Measurements from ENCODE around the gene RFFL.

The RFFL gene

DNA sequence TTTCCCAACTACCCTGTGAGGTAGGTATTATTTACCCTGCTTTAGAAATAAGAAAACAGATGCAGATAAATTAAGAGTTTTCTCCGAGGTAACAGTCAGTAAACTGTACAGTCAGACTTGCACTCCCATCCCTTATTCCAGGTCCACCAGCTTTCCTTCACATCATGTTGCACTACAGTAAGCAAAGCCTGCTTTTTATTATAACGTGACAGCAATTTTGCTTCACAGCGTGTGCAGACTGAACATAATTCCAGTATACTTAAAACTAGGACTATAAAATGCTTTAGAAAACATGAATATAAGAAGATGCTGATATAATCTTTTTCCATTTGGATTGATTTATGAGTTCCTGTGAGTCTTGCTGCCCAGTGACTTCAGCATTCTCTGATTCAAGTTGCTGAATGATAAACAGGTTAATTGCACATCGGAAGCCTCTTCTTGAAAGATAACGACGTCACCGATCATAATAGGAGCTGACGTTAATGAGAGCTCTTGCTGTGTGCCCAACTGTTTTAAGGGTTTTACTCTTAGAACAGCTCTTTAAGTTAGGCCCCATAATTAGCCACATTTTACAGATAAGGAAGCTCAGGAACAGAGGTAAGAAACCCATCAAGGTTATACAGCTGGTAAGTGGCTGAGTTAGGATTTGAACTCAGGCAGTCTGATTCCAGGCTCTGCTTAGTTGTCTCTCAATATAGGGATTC is 81.8 kb downstream of the RFFL start:
- Histone ChIP-seq H3K4me1 (ENCODE audit: low read depth, poor library complexity, severe bottlenecking) (peaks cover 19% of the 10 kb centered on the region), H3K79me2 (ENCODE audit: insufficient read depth, low read depth) (peaks cover 26% of the 10 kb centered on the region), H3K9ac (peak overlapping the region; percentile 97), H3K36me3 (ENCODE audit: insufficient read depth) (no peaks in the 10 kb centered on the region), H3K27ac (peak overlapping the region; percentile 98), H3K4me2 (peak overlapping the region; percentile 85), H3K4me3 (IDR thresholded peaks at IDR 0.05; ENCODE audit: insufficient read depth, low read depth, low read length) (no peak overlapping the region), H2AFZ (ENCODE audit: low read depth) (0 out of 2 replicates have a peak overlapping the region, but pooled peaks have one; percentile 15), H3K27me3 (ENCODE audit: insufficient read depth, low read depth) (no peaks in the 10 kb centered on the region), H4K20me1 (ENCODE audit: insufficient read depth) (no peaks in the 10 kb centered on the region)
- TF ChIP-seq, protein P1, sequence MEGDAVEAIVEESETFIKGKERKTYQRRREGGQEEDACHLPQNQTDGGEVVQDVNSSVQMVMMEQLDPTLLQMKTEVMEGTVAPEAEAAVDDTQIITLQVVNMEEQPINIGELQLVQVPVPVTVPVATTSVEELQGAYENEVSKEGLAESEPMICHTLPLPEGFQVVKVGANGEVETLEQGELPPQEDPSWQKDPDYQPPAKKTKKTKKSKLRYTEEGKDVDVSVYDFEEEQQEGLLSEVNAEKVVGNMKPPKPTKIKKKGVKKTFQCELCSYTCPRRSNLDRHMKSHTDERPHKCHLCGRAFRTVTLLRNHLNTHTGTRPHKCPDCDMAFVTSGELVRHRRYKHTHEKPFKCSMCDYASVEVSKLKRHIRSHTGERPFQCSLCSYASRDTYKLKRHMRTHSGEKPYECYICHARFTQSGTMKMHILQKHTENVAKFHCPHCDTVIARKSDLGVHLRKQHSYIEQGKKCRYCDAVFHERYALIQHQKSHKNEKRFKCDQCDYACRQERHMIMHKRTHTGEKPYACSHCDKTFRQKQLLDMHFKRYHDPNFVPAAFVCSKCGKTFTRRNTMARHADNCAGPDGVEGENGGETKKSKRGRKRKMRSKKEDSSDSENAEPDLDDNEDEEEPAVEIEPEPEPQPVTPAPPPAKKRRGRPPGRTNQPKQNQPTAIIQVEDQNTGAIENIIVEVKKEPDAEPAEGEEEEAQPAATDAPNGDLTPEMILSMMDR (conservative IDR thresholded peaks at IDR 0.05; ENCODE audit: low read depth, low read length), result no peak

DNA sequence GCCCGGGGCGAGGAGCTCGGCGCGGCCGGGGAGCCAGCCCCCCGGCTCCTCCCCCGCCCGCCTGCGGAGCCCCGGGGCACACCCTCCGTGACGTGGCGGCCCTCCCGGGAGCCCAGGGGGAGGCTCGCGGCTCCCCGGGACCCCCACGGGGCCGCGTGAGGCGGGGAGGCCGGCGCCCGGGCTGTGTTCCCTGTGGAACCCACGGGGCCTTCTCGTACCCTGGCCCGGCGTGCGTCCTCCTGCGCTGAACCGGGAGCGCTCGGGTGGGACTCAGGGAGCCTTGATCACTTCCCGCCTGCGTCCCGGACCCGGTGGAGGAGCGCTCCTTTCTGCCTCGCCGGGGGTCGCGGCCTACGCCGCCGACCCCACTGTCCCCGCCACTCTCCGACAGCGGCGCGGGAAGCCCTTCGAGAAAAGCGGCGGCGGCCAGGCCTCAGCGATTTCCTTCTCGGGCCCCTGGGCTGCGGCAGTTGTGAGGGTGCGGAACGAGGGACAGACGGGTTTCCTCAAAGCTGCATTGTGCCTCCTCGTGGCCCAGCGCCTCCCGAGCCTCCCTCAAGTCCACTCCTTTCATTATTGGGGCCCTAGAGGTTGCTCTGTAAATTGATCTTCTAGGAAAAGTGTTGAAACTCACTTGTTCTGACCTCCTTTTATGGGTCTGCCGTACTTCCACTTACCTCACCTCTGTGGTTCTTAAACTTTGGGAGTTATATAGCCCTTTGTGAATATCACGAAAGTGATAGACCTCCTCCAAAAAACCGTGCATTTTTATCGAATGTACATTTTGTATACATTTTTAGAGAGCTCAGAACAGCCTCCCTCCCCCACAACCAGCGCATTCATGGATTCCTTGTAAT is 82.6 kb downstream of the RFFL start:
- H3K27me3 ChIP-seq (ENCODE audit: insufficient read depth, low read depth), result no peaks in the 10 kb centered on the region
- no peaks in the 10 kb centered on the region for H4K20me1 ChIP-seq (ENCODE audit: insufficient read depth)
- H3K4me3 ChIP-seq (IDR thresholded peaks at IDR 0.05; ENCODE audit: insufficient read depth, low read depth, low read length), result no peak overlapping the region
- H3K4me2 ChIP-seq, result peak overlapping the region; percentile 85
- H3K9ac ChIP-seq, result peak overlapping the region; percentile 97
- H3K36me3 ChIP-seq (ENCODE audit: insufficient read depth), result no peaks in the 10 kb centered on the region
- TF ChIP-seq, protein P1 (conservative IDR thresholded peaks at IDR 0.05; ENCODE audit: low read depth, low read length), result peak; percentile 42; the same call in 1 of the 2 replicates
- peaks cover 19% of the 10 kb centered on the region for H3K4me1 ChIP-seq (ENCODE audit: low read depth, poor library complexity, severe bottlenecking)
- H3K27ac ChIP-seq, result peak overlapping the region; percentile 98
- 0 out of 2 replicates have a peak overlapping the region, but pooled peaks have one; percentile 15 for H2AFZ ChIP-seq (ENCODE audit: low read depth)
- peaks cover 26% of the 10 kb centered on the region for H3K79me2 ChIP-seq (ENCODE audit: insufficient read depth, low read depth)

GRCh38 chr17:34980353-34980680 is 83.2 kb downstream of the RFFL start, which contains the start of gene LIG3:
TSS of gene LIG3 (plus strand) at chr17:34980512. CDS start at chr17:34983006, 2,494 bp downstream.
- peak within 1 kb of the TSS; percentile 98 for H3K27ac ChIP-seq
- no peaks in the 10 kb centered on the region for H4K20me1 ChIP-seq (ENCODE audit: insufficient read depth)
- TF ChIP-seq, protein P1 (conservative IDR thresholded peaks at IDR 0.05; ENCODE audit: low read depth, low read length), result no peak
- H3K79me2 ChIP-seq (ENCODE audit: insufficient read depth, low read depth), result peaks cover 26% of the 10 kb centered on the region
- H3K4me2 ChIP-seq, result peak within 1 kb of the TSS; percentile 99
- no peaks in the 10 kb centered on the region for H3K27me3 ChIP-seq (ENCODE audit: insufficient read depth, low read depth)
- H3K4me1 ChIP-seq (ENCODE audit: low read depth, poor library complexity, severe bottlenecking), result peaks cover 19% of the 10 kb centered on the region
- H3K4me3 ChIP-seq (IDR thresholded peaks at IDR 0.05; ENCODE audit: insufficient read depth, low read depth, low read length), result no peak within 1 kb of the TSS
- H3K36me3 ChIP-seq (ENCODE audit: insufficient read depth), result no peaks in the 10 kb centered on the region
- peak within 1 kb of the TSS; percentile 69 for H2AFZ ChIP-seq (ENCODE audit: low read depth)
- peak within 1 kb of the TSS; percentile 97 for H3K9ac ChIP-seq

- Histone ChIP-seq H2AFZ (ENCODE audit: low read depth) (peak overlapping the region; percentile 69), H3K4me3 (IDR thresholded peaks at IDR 0.05; ENCODE audit: insufficient read depth, low read depth, low read length) (no peak overlapping the region), H3K4me1 (ENCODE audit: low read depth, poor library complexity, severe bottlenecking) (peaks cover 19% of the 10 kb centered on the region), H3K27ac (peak overlapping the region; percentile 98), H3K79me2 (ENCODE audit: insufficient read depth, low read depth) (peaks cover 26% of the 10 kb centered on the region), H3K36me3 (ENCODE audit: insufficient read depth) (no peaks in the 10 kb centered on the region), H3K4me2 (peak overlapping the region; percentile 99), H3K27me3 (ENCODE audit: insufficient read depth, low read depth) (no peaks in the 10 kb centered on the region), H3K9ac (peak overlapping the region; percentile 97), H4K20me1 (ENCODE audit: insufficient read depth) (no peaks in the 10 kb centered on the region)
- TF ChIP-seq, protein P1 (conservative IDR thresholded peaks at IDR 0.05; ENCODE audit: low read depth, low read length), result no peak
Observed at GRCh38 chr17:34979650-34980352, 83.7 kb downstream of the RFFL start.
